ENCODE results near the gene CROCC2.
"Not testable (repeated sequence)": the region's sequence is repeated elsewhere in the genome, so short reads cannot be mapped to it uniquely, and the experiment has no call there.

The CROCC2 gene

GRCh38 chr2:240972636-240973521 is 66.7 kb downstream of the CROCC2 start:
- in situ Hi-C loops (cut with MboI; ENCODE audit: low pct_unique_long_range_greater_than_20kb, low sequenced_read_pairs) = no loop called here
- no peak for DNase-seq

DNA sequence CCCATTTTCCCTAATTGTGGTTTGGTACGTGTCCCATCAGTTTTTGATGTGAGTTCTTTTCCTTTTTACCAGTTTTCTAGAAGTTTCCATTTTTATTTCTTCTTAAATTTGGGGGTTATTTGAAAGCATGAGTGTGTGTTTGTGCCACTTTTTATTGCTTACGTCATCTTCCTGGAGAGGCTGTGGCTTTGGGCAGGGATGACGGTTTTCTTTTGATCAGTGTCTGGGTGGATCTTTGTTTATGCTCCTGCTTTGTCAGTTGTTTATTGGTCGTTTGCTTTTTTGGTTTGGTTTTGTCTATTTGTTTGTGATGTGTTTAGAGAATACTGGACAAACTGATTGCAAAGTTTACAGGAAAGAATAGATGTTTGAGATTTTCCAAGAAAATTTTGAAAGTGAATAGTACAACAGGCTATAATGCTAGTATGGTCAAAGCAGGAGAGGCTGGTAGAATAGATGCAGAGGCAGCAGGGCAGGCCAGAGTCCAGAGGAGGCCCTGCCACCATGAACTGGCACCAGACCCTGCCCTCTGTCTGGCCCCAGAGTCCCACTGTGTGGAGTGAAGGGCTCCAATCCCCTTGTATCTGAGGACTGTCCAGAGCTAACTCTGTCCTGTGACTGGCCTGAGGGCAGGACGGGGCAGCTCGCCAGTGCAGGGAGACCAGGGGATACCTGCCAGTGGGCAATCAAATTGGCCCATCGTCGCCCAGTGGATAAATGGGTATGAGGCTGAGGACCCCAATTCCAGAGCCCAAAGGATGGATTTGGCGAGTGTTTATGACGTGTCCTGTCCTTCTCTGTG is 68.8 kb downstream of the CROCC2 start:
- in situ Hi-C loops (cut with MboI; ENCODE audit: low pct_unique_long_range_greater_than_20kb, low sequenced_read_pairs) = no loop called here
- no peak for DNase-seq

- in situ Hi-C loops (cut with MboI; ENCODE audit: low pct_unique_long_range_greater_than_20kb, low sequenced_read_pairs); DNase-seq: not testable (repeated sequence)
Observed at GRCh38 chr2:240975903-240976302, 69.8 kb downstream of the CROCC2 start.

- in situ Hi-C loops (cut with MboI; ENCODE audit: low pct_unique_long_range_greater_than_20kb, low sequenced_read_pairs) = no loop called here
- no peak for DNase-seq
Observed at GRCh38 chr2:240981280-240981679, 75.1 kb downstream of the CROCC2 start.

- no peak for DNase-seq
- in situ Hi-C loops (cut with MboI; ENCODE audit: low pct_unique_long_range_greater_than_20kb, low sequenced_read_pairs) = no loop called here
Observed at GRCh38 chr2:240981871-240982800, 76.0 kb downstream of the CROCC2 start.

DNA sequence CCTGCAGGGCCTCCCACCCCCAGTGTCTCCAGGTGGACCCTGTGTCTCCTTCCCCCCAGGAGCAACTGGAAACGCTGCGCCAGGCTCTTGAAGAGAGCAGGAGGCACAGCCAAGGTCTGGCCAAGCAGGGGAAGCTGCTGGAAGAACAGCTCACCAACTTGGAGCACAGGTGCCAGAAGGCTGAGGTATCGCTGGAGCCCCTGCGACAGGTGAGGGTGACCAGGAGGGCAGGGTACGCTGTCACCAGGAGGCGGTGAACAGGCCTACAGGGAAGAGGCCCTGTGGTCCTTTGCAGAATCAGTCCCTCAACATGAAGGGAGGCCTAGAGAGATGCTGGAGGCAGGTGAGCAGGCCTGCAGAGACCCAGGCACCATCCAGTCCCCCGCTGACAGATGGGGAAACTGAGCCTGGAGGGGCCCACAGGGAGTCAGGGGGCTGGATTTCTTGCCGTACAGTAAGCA is 76.7 kb downstream of the CROCC2 start:
- no peak for DNase-seq
- in situ Hi-C loops (cut with MboI; ENCODE audit: low pct_unique_long_range_greater_than_20kb, low sequenced_read_pairs) = no loop called here

DNA sequence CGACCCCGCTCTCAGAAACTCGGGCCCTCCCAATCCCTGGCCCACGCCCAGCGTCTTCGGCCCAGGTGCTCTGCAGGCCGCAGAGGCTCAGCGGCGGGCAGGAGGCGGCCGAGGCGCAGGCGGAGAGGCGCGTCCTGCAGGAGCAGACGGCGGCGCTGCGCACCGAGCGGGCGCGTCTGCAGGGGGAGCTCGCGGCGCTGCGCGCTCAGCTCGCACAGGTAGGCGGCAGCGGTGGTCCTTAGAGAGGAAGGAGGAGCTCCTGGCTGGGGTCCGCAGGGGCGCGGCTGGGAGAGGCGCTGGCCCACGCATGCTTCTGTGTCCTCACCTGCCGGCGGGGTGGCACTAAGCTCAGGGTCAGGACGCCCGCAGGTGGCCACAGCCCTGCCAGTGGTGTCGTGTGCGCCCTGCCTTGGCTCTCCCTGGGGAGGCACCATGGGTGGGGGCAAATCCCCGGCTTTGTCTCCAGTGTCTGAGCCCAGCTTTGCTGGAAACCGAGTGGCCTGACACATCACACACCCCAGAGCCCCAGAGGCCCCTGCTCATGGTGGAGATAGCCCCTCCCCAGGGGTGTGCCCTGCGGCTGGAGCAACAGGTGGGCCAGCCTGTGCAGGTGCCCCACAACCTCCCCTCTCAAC is 77.3 kb downstream of the CROCC2 start:
- in situ Hi-C loops (cut with MboI; ENCODE audit: low pct_unique_long_range_greater_than_20kb, low sequenced_read_pairs) = no loop called here

GRCh38 chr2:240983996-240984498 is 77.9 kb downstream of the CROCC2 start:
- DNase-seq = no peak
- in situ Hi-C loops (cut with MboI; ENCODE audit: low pct_unique_long_range_greater_than_20kb, low sequenced_read_pairs) = no loop called here

More for the DNA sequence above, 77.3 kb downstream of the CROCC2 start:
- DNase-seq = peak; percentile 33

GRCh38 chr2:240985881-240986786 is 80.0 kb downstream of the CROCC2 start:
- in situ Hi-C loops (cut with MboI; ENCODE audit: low pct_unique_long_range_greater_than_20kb, low sequenced_read_pairs) = no loop called here
- no peak for DNase-seq

DNA sequence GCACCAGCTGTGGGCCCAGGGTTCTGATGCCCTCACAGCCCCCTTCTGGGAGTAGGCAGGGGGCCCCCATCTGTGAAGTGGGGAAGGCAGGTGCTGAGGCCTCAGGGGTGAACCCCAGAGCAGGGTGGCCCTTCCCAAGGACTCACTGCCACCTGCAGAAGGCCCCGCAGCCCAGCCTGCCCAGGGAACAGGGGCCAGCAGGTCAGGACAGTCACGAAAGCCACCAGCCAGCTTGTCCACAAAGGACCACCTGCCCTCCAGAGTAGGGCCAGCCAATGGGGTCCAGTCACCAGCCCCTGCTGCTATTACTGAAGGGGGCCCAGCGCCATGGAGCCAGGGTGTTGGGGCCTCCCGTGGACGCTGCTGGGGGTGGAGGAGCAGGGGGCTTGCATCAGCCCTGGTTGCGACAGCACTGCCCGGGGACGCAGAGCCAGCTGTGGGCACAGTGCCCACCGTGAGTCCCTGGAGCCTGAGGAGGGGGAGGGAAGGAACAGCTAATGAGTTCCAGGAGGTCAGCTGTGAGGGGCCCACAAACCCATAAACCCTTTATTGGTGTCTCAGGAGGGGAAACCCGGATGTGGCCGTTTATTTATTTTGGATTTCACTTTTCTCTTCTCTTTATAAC is 80.8 kb downstream of the CROCC2 start:
- in situ Hi-C loops (cut with MboI; ENCODE audit: low pct_unique_long_range_greater_than_20kb, low sequenced_read_pairs) = no loop called here
- DNase-seq = peak; percentile 38

- DNase-seq = no peak
Observed at GRCh38 chr2:240987588-240987987, 81.5 kb downstream of the CROCC2 start.

GRCh38 chr2:240988146-240988545 is 82.0 kb downstream of the CROCC2 start:
- in situ Hi-C loops (cut with MboI; ENCODE audit: low pct_unique_long_range_greater_than_20kb, low sequenced_read_pairs) = no loop called here
- no peak for DNase-seq

More at GRCh38 chr2:240987588-240987987, 81.5 kb downstream of the CROCC2 start:
- in situ Hi-C loops (cut with MboI; ENCODE audit: low pct_unique_long_range_greater_than_20kb, low sequenced_read_pairs) = no loop called here

DNA sequence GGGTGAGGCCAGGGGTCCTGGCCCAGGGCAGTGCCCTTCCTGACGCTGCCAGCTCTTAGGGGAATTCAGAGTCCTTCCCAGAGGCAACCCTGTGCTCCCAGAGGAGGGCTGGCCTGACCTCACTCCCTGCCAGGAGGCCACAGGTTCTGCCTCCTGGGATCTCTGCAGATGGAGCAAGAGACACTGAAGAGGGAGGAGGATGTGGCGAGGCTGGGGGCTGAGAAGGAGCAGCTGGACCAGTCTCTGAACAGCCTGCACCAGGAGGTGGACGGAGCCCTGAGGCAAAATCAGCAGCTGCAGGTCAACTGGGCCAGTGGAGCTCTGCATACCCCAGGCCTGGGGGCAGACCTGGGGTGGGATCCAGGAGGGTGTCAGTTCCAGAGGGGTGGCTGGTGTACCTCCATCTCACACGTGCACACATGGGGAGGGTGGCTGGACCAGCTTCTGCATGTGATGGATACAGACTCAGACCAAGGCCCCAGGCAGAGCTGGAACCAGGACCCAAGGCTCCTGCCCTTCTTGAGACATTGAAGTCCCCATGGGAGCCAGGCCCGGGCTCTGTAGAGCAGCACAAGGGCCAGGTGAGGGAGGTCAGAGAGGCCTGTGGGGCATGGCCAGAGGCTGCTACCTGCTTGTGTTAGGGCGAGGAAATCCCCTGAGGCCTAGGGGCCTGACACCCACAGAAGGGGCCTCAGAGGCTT is 82.6 kb downstream of the CROCC2 start:
- DNase-seq = no peak
- in situ Hi-C loops (cut with MboI; ENCODE audit: low pct_unique_long_range_greater_than_20kb, low sequenced_read_pairs) = no loop called here

DNA sequence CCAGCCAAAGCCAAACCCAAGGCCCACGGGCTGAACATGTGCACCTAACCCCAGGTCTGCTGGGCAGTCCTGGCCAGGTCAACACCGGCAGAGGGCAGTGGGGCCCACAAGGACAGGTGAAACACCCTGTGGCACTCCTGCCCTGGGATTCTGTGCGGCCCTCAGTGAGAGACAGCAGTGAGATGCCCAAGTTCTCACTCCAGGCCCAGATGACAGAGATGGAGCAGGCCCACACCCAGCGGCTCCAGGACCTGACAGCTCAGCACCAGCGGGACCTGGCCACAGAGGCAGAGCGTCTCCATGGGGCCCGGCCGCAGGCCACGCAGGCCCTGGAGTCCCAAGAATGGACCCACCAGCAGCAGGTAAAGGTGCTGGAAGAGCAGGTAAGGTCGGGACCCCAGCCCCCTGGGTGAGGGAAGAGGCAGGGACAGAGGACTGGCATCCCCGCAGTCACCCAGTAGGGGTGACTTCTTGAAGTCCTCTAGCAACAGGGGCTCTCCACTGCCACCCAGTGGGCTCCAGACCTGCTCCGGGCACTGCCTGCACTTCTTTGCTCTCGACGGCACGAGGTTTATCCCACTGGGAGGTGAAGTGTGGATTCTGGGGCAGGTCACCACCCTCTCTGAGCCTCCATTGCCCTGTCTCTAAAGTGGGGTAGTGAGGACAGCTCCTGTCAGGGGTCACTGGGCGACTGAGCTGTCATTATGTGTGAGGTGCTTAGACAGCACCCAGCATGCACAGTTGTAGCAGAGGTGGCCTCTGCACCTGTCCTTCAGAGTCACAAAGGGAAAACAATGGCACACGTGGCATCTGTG is 83.5 kb downstream of the CROCC2 start:
- peak; percentile 40 for DNase-seq

DNA sequence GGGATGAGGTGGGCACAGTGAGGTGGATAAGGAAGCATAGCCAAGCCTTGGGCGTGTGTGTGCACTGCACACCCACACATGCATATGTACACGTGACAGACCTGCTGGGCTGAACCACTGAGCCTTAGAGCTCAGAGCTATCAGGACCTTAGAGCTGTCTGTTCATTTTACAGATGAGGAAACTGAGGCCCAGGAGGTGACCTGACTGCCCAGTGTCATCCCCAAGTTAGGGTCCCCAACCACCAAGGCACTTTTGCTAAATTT is 84.1 kb downstream of the CROCC2 start:
- in situ Hi-C loops (cut with MboI; ENCODE audit: low pct_unique_long_range_greater_than_20kb, low sequenced_read_pairs) = no loop called here
- no peak for DNase-seq

More for the DNA sequence above, 83.5 kb downstream of the CROCC2 start:
- in situ Hi-C loops (cut with MboI; ENCODE audit: low pct_unique_long_range_greater_than_20kb, low sequenced_read_pairs) = no loop called here

Measured in KBM-7 (cell line).